A673 (cell line): ENCODE data around the gene GRHPR. TPM values are rescaled to one million over a fixed set of nuclear protein-coding genes. Genes with fewer than 3 reads are reported as not detected.

Source experiments
- BruUV-seq: library from RNA; stranded (reverse); fragments of 400-500 nt; replicated peaks from 2 replicates; lab custom pipeline; 2021; lab: Mats Ljungman, UMichigan
- CTCF ChIA-PET: fragments of 300-600 bp; sonication (Branson Sonifier 250); formaldehyde crosslinking; loops from one replicate; lab custom pipeline; 2022; ENCODE audit warnings: antibody characterized with exemption; lab: Charles Lee
- POLR2A ChIA-PET: fragments of 300-600 bp; sonication (Branson Sonifier 250); formaldehyde crosslinking; loops from one replicate; lab custom pipeline; 2022; ENCODE audit warnings: antibody characterized with exemption; ENCODE audit not compliant: low non-redundant PET; lab: Charles Lee
- DNase-seq: peaks from one replicate; pipeline ENCODE4 v3.0.0-alpha.2; 2015; ENCODE audit warnings: low spot score
- H3K27ac ChIP-seq: fragments of 200-600 bp; sonication (generic); 2 replicates; pipeline ENCODE4 v1.5.1; 2016; ENCODE audit warnings: mixed run types, low read depth, mild to moderate bottlenecking, mixed read lengths, antibody characterized with exemption, low read length; ENCODE audit not compliant: poor library complexity, severe bottlenecking
- H3K27me3 ChIP-seq: fragments of 200-600 bp; sonication (generic); replicated peaks from 2 replicates; pipeline ENCODE4 v1.6.1; 2017; ENCODE audit warnings: mixed run types, low read depth, mild to moderate bottlenecking, mixed read lengths, antibody characterized with exemption, low read length; ENCODE audit not compliant: insufficient read depth, poor library complexity
- H3K36me3 ChIP-seq: fragments of 200-600 bp; sonication (generic); 2 replicates; pipeline ENCODE4 v1.6.1; 2016; ENCODE audit warnings: mixed run types, mild to moderate bottlenecking, mixed read lengths, antibody characterized with exemption, low read length; ENCODE audit not compliant: insufficient read depth, poor library complexity, severe bottlenecking
- H3K4me1 ChIP-seq: fragments of 200-600 bp; sonication (generic); 2 replicates; pipeline ENCODE4 v1.6.1; 2017; ENCODE audit warnings: mixed run types, mild to moderate bottlenecking, mixed read lengths, antibody characterized with exemption, low read length; ENCODE audit not compliant: insufficient read depth, poor library complexity, severe bottlenecking
- H3K4me3 ChIP-seq: fragments of 200-600 bp; sonication (generic); 2 replicates; pipeline ENCODE4 v1.5.1; 2016; ENCODE audit warnings: low read depth, mixed run types, mild to moderate bottlenecking, mixed read lengths, low read length; ENCODE audit not compliant: poor library complexity, severe bottlenecking
- H3K9me3 ChIP-seq: fragments of 200-600 bp; sonication (generic); 2 replicates; pipeline ENCODE4 v1.6.1; 2016; ENCODE audit warnings: mixed run types, low read depth, mild to moderate bottlenecking, mixed read lengths, antibody characterized with exemption, low read length; ENCODE audit not compliant: poor library complexity, severe bottlenecking
- EZH2 ChIP-seq: fragments of 200-600 bp; sonication (generic); IDR thresholded peaks from 2 replicates; pipeline ENCODE4 v1.6.1; 2017; ENCODE audit warnings: borderline replicate concordance, low read depth, mild to moderate bottlenecking, mixed read lengths, antibody characterized with exemption, low read length; ENCODE audit not compliant: poor library complexity, severe bottlenecking
- intact Hi-C: fragments of 100-400 bp; cut with micrococcal nuclease; formaldehyde crosslinking; loops from one replicate; pipeline ENCODE4 v1.10.0; 2022; ENCODE audit not compliant: unreplicated experiment
- total RNA-seq: library from RNA; stranded (reverse); gene quantifications from 2 replicates; pipeline ENCODE4 v1.2.3, GENCODE V29; 2021
- TF ChIP-seq, protein P1 (sequence below): fragments of 300-800, 200-600 bp; sonication (generic); conservative IDR thresholded peaks from 2 replicates; pipeline ENCODE4 v1.5.1; 2017; ENCODE audit warnings: low read depth, mild to moderate bottlenecking, antibody characterized with exemption, low read length, moderate library complexity, mixed read lengths

The GRHPR gene
- total RNA-seq, 1 experiment from 2014 or later: 102 TPM

DNA sequence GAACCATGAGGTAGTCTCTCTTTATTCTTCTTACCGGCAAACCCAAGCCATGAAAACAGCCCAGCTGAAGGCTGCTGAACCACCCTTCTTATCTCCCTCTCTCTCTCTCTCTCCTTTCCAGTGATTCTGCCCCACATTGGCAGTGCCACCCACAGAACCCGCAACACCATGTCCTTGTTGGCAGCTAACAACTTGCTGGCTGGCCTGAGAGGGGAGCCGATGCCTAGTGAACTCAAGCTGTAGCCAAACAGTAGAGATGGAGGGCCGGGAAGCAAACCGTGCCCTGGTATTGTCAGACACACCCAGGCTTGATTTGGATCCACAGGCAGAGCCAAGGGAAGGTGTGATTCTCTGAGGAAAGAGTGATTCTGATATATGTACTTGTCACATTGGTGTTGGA lies 14.0 kb downstream of the GRHPR start:
- ChIA-PET CTCF (no interaction called here), POLR2A (no interaction called here)
- TF ChIP-seq, protein P1, sequence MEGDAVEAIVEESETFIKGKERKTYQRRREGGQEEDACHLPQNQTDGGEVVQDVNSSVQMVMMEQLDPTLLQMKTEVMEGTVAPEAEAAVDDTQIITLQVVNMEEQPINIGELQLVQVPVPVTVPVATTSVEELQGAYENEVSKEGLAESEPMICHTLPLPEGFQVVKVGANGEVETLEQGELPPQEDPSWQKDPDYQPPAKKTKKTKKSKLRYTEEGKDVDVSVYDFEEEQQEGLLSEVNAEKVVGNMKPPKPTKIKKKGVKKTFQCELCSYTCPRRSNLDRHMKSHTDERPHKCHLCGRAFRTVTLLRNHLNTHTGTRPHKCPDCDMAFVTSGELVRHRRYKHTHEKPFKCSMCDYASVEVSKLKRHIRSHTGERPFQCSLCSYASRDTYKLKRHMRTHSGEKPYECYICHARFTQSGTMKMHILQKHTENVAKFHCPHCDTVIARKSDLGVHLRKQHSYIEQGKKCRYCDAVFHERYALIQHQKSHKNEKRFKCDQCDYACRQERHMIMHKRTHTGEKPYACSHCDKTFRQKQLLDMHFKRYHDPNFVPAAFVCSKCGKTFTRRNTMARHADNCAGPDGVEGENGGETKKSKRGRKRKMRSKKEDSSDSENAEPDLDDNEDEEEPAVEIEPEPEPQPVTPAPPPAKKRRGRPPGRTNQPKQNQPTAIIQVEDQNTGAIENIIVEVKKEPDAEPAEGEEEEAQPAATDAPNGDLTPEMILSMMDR: no peak
- TF ChIP-seq EZH2: no peak
- DNase-seq: no peak
- no peak overlapping the region for H3K27ac ChIP-seq
- no TSS peak for BruUV-seq
- no peaks in the 10 kb centered on the region for H3K27me3 ChIP-seq
- H3K9me3 ChIP-seq: no peaks in the 10 kb centered on the region
- H3K4me3 ChIP-seq: no peak overlapping the region
- intact Hi-C loops: no loop called here
- H3K36me3 ChIP-seq: peaks cover 80% of the 10 kb centered on the region
- no peaks in the 10 kb centered on the region for H3K4me1 ChIP-seq

DNA sequence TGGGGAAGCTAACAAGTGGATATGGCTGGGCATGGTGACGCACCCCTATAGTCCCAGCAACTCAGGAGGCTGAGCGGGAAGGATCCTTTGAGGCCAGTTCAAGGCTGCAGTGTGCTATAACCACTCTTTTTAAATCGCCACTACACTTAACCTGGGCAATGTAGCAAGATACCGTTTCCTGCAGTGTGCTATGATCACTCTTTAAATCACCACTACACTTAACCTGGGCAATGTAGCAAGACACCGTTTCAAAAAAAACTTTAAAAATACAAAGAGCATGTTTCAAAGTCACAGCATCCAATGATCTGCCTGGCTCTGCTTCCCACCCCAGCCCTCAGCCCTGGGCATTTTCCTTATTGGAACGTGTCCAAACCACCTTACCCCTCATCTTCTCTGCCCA lies 14.5 kb downstream of the GRHPR start:
- H3K27ac ChIP-seq: no peak overlapping the region
- intact Hi-C loops: no loop called here
- peaks cover 81% of the 10 kb centered on the region for H3K36me3 ChIP-seq
- no peak for TF ChIP-seq EZH2
- TF ChIP-seq, protein P1: no peak
- H3K9me3 ChIP-seq: no peaks in the 10 kb centered on the region
- POLR2A ChIA-PET: no interaction called here
- no peaks in the 10 kb centered on the region for H3K27me3 ChIP-seq
- BruUV-seq: no TSS peak
- no peak for DNase-seq
- no peaks in the 10 kb centered on the region for H3K4me1 ChIP-seq
- CTCF ChIA-PET: no interaction called here
- no peak overlapping the region for H3K4me3 ChIP-seq

DNA sequence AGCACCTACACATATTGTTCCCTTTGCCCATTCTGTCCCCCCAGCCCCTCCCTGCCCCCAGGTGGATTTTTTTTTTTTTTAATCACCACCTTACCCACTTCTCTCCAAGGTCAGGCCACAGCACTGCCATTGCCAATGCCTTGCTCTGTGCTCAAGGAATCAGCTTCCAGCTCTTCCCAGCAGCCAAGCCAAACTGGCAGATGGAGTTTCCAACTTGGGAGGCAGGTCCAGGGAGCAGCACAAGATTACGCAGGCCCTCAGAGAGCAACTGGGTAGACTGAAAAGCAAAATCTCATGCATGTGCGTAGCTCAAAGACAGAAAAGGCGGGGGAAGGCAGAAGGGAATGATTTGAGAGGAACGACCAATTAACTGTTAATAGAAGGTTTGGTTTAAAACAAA lies 15.1 kb downstream of the GRHPR start:
- intact Hi-C loops: no loop called here
- Histone ChIP-seq H3K4me3 (no peak overlapping the region), H3K4me1 (no peaks in the 10 kb centered on the region), H3K27me3 (no peaks in the 10 kb centered on the region), H3K36me3 (peaks cover 84% of the 10 kb centered on the region), H3K9me3 (no peaks in the 10 kb centered on the region), H3K27ac (no peak overlapping the region)
- ChIA-PET POLR2A (no interaction called here), CTCF (no interaction called here)
- TF ChIP-seq, protein P1: no peak
- no peak for TF ChIP-seq EZH2
- no TSS peak for BruUV-seq
- no peak for DNase-seq
